GM18505 (cell line): ENCODE measurements around the gene CSK.

Experiments
- ATAC-seq: cut with Tn5 transposase; IDR thresholded peaks from one replicate; pipeline ENCODE4 v1.9.1; 2021; ENCODE audit not compliant: unreplicated experiment
- POLR2A ChIP-seq: IDR thresholded peaks from 4 replicates; pipeline ENCODE4 v1.6.1; 2011; ENCODE audit warnings: borderline replicate concordance; ENCODE audit not compliant: insufficient read depth, insufficient read length; ENCODE audit errors: extremely low read depth

Gene CSK

GRCh38 chr15:74762791-74763150, 19.1 kb upstream of the CSK start:
- no peak for TF ChIP-seq POLR2A
- no peak for ATAC-seq

- ATAC-seq, result no peak
- TF ChIP-seq POLR2A, result no peak
Measured at GRCh38 chr15:74763416-74763815, 18.5 kb upstream of the CSK start.

- no peak for TF ChIP-seq POLR2A
- ATAC-seq, result no peak
Measured at GRCh38 chr15:74767167-74768098, 14.4 kb upstream of the CSK start.

- TF ChIP-seq POLR2A, result no peak
- no peak for ATAC-seq
Measured at GRCh38 chr15:74768099-74768770, 13.6 kb upstream of the CSK start.

GRCh38 chr15:74768771-74769342, 13.0 kb upstream of the CSK start:
- no peak for ATAC-seq

GRCh38 chr15:74769463-74770025, 12.3 kb upstream of the CSK start:
- ATAC-seq, result no peak
- TF ChIP-seq POLR2A, result no peak

More at GRCh38 chr15:74768771-74769342, 13.0 kb upstream of the CSK start:
- TF ChIP-seq POLR2A, result no peak

GRCh38 chr15:74770211-74770903, 11.5 kb upstream of the CSK start:
- TF ChIP-seq POLR2A, result no peak
- no peak for ATAC-seq

GRCh38 chr15:74773329-74773728, 8.6 kb upstream of the CSK start:
- no peak for TF ChIP-seq POLR2A
- no peak for ATAC-seq

GRCh38 chr15:74773731-74774252, 8.1 kb upstream of the CSK start:
- TF ChIP-seq POLR2A, result no peak
- ATAC-seq, result no peak

- no peak for ATAC-seq
- TF ChIP-seq POLR2A, result no peak
Measured at GRCh38 chr15:74775132-74775562, 6.7 kb upstream of the CSK start.

GRCh38 chr15:74775894-74776293, 6.0 kb upstream of the CSK start:
- TF ChIP-seq POLR2A, result no peak
- no peak for ATAC-seq
